Stimulated activated CD8-positive, alpha-beta memory T cell treated with anti-CD3 and anti-CD28 coated beads, Interleukin-12 subunit alpha, Interleukin-12 subunit beta, amount 100 ng/mL, for 24 hours (primary cell): ENCODE data around the gene NCAM1.

Source experiments
- DNase-seq: peaks from one replicate; pipeline ENCODE4 v3.0.0-alpha.2; 2020; ENCODE audit errors: extremely low read depth

The NCAM1 gene

DNA sequence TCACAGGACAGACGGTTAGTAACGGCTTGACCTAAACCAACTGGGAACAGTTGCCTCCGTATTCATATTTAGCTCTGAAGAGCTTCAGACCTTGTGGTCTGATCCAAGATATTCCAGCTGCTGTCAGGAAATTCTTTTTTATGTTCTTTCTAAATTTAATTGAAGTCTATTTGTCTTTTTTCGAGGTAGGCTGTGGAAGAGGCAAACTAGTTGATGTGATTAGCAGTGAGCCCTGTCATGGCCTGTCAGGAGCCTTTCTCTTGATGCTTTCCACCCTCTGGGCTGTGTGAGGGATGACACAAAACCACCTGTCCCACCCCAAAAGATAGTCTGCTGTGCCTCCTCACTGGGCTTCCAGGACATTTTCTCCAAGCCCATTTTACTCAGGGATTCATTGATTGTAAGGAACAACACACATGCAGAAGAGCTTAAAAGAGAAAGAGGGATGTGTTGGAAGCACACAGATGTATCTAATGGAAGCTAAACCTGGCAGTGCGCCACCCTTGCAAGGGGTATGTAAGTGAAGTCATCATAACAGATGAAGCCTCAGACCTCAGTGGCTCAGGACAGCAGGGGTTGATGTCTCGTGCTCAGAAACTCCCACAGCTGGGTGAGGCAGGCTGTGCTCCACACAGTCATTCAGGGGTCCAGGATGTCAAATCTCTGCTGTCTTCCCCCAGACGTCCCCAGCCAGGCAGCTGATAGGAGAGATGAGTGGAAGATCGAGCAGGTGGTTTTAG is 170.0 kb downstream of the NCAM1 start:
- DNase-seq, result no peak

GRCh38 chr11:113133071-113133470 is 171.9 kb downstream of the NCAM1 start:
- DNase-seq, result no peak

DNA sequence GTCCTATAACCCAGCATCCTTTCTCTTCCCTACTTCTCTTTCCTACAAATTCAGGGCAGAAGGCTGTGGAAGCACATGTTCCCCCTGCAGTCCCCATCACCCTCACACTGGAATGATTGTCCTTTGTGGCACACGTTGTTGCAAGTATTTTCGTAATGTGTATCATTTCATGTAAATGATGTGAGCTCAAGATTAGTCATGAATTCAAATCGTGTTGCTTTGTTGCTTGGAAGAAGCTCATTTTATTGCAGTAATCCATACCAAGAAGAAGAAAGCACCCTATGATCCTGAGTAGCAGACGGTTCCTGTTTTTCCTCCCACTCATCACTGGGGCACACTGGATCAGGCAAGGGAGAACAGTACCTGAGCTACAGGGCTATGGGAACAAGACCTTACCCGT is 173.4 kb downstream of the NCAM1 start:
- no peak for DNase-seq

GRCh38 chr11:113137713-113138529 is 176.7 kb downstream of the NCAM1 start:
- DNase-seq, result no peak

DNA sequence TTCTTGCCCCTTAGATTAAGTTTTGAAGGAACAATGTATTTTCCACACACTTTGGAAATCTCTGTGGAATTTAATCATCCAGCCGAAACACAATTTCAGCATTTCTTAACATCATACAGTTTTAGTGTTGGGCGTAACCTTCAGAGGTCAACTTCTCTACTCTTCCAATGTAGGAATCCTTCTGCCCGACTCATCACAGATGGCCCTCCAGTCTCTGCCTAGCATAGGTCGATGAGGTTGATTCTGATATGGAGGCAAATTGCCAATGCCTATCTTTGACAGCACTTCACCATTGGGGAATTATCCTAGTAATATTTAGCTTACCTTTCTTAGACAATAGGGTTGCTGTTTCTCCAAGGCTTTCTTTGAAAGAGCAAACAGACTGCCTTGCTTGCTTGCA is 177.5 kb downstream of the NCAM1 start:
- DNase-seq, result no peak

- no peak for DNase-seq
These were observed 179.8 kb downstream of the NCAM1 start for GRCh38 chr11:113141010-113141409.

DNA sequence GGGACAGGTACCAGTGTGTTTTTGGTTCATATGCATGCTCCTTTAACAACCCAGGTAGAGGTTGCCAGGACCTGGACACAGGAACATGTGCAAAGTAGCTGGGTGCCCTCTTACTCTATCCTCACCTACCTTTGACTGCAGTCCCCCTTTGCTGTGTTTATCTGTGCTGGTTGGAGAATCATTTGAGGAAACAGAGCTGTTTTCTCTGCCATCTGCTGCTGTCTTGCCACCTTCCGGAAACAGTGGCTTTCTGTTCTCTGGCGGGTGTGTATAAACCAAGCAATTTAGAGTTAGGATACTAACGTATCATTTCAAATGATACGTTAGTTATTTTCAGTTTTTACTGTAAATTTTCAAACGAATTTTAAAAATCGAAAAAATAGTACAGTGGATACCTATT is 181.3 kb downstream of the NCAM1 start:
- DNase-seq, result no peak

- no peak for DNase-seq
These were observed 186.0 kb downstream of the NCAM1 start for GRCh38 chr11:113147249-113147648.

- DNase-seq, result no peak
These were observed 186.9 kb downstream of the NCAM1 start for GRCh38 chr11:113148076-113148475.

- no peak for DNase-seq
These were observed 187.4 kb downstream of the NCAM1 start for GRCh38 chr11:113148652-113149051.

DNA sequence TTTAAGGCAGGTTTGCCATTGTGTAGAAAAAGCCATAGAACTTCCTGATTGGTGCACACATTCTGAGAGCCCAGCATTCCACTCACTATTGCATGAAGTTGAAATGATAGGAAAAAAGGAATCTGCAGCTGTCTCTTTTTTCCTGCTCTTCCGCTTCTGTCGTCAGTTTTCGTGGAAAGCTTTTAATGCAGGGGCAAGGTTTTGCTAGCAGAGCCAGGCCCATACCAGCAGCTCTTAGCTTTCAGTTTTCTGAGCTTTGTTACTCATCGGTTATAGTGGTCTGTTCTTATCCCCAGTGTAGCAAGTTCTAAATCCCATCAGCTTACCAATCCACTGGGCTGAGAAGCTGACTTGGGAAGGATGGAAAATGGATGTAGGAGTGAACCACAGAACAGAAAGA is 190.3 kb downstream of the NCAM1 start:
- DNase-seq, result no peak

GRCh38 chr11:113152500-113152899 is 191.3 kb downstream of the NCAM1 start:
- DNase-seq, result no peak

- no peak for DNase-seq
These were observed 192.6 kb downstream of the NCAM1 start for GRCh38 chr11:113153847-113154246.

- DNase-seq, result no peak
These were observed 199.0 kb downstream of the NCAM1 start for GRCh38 chr11:113159988-113160807.

DNA sequence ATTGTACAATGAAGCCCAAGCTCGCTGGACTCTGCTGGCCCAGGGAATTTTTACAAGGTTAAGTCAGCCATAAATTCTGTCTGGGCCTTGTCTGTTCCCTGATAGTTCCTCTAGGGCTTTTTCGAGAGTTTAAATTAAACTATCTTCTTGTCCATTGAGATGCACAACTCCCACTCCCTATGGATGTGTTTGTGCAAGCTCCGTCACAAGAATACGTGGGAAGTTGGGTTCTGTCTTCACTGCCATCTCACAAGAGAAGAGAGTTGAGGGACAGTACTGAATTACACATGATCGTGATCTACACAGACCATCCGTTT is 199.5 kb downstream of the NCAM1 start:
- no peak for DNase-seq

- DNase-seq, result no peak
These were observed 200.7 kb downstream of the NCAM1 start for GRCh38 chr11:113161711-113162591.

DNA sequence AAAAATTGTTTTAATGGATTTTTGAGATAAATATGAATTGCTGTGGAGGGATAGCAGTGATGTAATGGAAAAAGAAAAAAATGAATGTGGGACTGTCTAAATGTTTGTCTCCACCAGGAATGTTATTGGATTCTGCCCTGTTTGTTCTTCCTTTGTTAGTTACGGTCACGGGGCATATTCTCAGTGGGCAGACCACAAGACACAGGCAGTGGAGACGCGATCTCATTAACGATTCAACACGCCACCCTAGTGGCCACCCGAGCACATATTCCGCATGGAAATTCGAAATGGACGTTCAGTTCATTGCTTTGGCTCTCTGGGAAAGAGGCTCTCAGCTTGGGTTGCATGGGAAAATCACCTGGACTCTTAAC is 201.4 kb downstream of the NCAM1 start:
- DNase-seq, result no peak

GRCh38 chr11:113163291-113164030 is 202.2 kb downstream of the NCAM1 start:
- no peak for DNase-seq

DNA sequence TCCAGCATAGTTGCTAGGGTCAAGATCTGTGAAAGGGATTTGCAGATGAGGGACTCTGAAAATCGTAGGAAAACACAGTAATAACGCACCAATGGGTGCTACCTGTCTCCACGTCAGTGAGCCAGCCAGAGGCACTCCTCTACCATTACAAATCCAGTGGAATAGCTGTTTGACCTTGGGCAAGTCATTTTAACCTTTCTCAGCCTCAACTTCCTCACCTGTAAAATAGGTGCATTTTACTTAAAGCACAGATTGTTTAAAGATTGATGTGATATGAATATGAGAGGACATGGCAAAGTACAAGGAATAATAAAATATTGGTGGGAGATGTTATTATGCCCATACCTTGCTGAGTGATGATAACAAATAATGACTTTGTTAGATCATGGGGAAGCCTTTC is 205.1 kb downstream of the NCAM1 start:
- no peak for DNase-seq

DNA sequence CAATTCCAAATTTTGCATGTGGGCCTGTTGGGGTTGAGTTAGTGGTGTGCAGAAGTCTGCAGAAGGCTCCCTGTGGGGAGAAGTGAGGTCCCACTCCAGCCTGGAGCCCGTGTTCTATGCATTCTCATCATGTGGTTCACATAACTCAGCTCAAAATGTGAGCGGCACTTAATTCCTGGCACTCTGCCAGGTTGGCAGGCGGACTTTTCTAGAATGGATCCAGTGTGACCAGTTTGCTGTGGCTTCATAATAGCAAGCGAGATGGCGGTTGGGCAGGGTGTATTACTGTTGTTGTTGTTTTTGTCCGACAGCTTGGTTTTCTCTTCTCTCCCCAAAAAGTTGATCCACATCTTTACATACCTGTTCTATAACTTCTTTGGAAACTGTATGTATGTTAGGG is 206.4 kb downstream of the NCAM1 start:
- DNase-seq, result no peak
